Measurements from ENCODE around the gene CMYA5. TPM values are rescaled to one million over a fixed set of nuclear protein-coding genes. Genes with fewer than 3 reads are reported as not detected.
A peak's percentile ranks its signal among the peaks of the same experiment; 100 is the strongest.
"Not testable (repeated sequence)": the region's sequence is repeated elsewhere in the genome, so short reads cannot be mapped to it uniquely, and the experiment has no call there.

CMYA5 gene
- total RNA-seq, 1 donor: 0.27 TPM

GRCh38 chr5:79702606-79703380 lies 13.2 kb downstream of the CMYA5 start:
- DNase-seq (ENCODE audit: low read depth in 2 of 3, low spot score in 2 of 3): peak; percentile 3 to 26 (median 15)

- no peak for DNase-seq (ENCODE audit: low read depth in 2 of 3, low spot score in 2 of 3)
Observed at GRCh38 chr5:79703381-79703645, 13.7 kb downstream of the CMYA5 start.

- no peak for DNase-seq (ENCODE audit: low read depth in 2 of 3, low spot score in 2 of 3)
Observed at GRCh38 chr5:79704553-79704952, 14.9 kb downstream of the CMYA5 start.

- DNase-seq (ENCODE audit: low read depth in 2 of 3, low spot score in 2 of 3): no peak
Observed at GRCh38 chr5:79705632-79706031, 16.0 kb downstream of the CMYA5 start.

- not testable (repeated sequence) for DNase-seq (ENCODE audit: low read depth in 2 of 3, low spot score in 2 of 3)
Observed at GRCh38 chr5:79706317-79706716, 16.7 kb downstream of the CMYA5 start.

- no peak for DNase-seq (ENCODE audit: low read depth in 2 of 3, low spot score in 2 of 3)
Observed at GRCh38 chr5:79707535-79707934, 17.9 kb downstream of the CMYA5 start.

- DNase-seq (ENCODE audit: low read depth in 2 of 3, low spot score in 2 of 3): no peak
Observed at GRCh38 chr5:79712741-79713140, 23.1 kb downstream of the CMYA5 start.

- no peak for DNase-seq (ENCODE audit: low read depth in 2 of 3, low spot score in 2 of 3)
Observed at GRCh38 chr5:79713727-79714126, 24.1 kb downstream of the CMYA5 start.

- DNase-seq (ENCODE audit: low read depth in 2 of 3, low spot score in 2 of 3): no peak
Observed at GRCh38 chr5:79716839-79717238, 27.2 kb downstream of the CMYA5 start.

GRCh38 chr5:79720096-79720495 lies 30.5 kb downstream of the CMYA5 start:
- DNase-seq (ENCODE audit: low read depth in 2 of 3, low spot score in 2 of 3): no peak

GRCh38 chr5:79727451-79728355 lies 38.1 kb downstream of the CMYA5 start:
- no peak for DNase-seq (ENCODE audit: low read depth in 2 of 3, low spot score in 2 of 3)

- DNase-seq (ENCODE audit: low read depth in 2 of 3, low spot score in 2 of 3): no peak
Observed at GRCh38 chr5:79728396-79728795, 38.8 kb downstream of the CMYA5 start.

GRCh38 chr5:79729679-79730078 lies 40.0 kb downstream of the CMYA5 start:
- DNase-seq (ENCODE audit: low read depth in 2 of 3, low spot score in 2 of 3): no peak

GRCh38 chr5:79730564-79730963 lies 40.9 kb downstream of the CMYA5 start:
- no peak for DNase-seq (ENCODE audit: low read depth in 2 of 3, low spot score in 2 of 3)

- no peak for DNase-seq (ENCODE audit: low read depth in 2 of 3, low spot score in 2 of 3)
Observed at GRCh38 chr5:79731775-79732174, 42.1 kb downstream of the CMYA5 start.

GRCh38 chr5:79736528-79737514 lies 47.2 kb downstream of the CMYA5 start:
- DNase-seq (ENCODE audit: low read depth in 2 of 3, low spot score in 2 of 3): peak in 1 of 3 donors; percentile 39

GRCh38 chr5:79738349-79738748 lies 48.7 kb downstream of the CMYA5 start:
- no peak for DNase-seq (ENCODE audit: low read depth in 2 of 3, low spot score in 2 of 3)

- no peak for DNase-seq (ENCODE audit: low read depth in 2 of 3, low spot score in 2 of 3)
Observed at GRCh38 chr5:79742549-79743136, 53.0 kb downstream of the CMYA5 start.

- DNase-seq (ENCODE audit: low read depth in 2 of 3, low spot score in 2 of 3): no peak
Observed at GRCh38 chr5:79743846-79744605, 54.4 kb downstream of the CMYA5 start.

- no peak for DNase-seq (ENCODE audit: low read depth in 2 of 3, low spot score in 2 of 3)
Observed at GRCh38 chr5:79745255-79745654, 55.6 kb downstream of the CMYA5 start.
